OCI-LY1 (cell line): Measurements from ENCODE around the gene TFAP2E.
A peak's percentile ranks its signal among the peaks of the same experiment; 100 is the strongest.

Source experiments
- H2AFZ ChIP-seq: fragments of 200-600 bp; sonication (generic), shearing (Covaris generic); 2 replicates; pipeline ENCODE4 v1.6.0; 2014; ENCODE audit warnings: antibody characterized with exemption, mild to moderate bottlenecking, low read length
- H3F3A ChIP-seq: fragments of 200-600 bp; sonication (generic), shearing (Covaris generic); 2 replicates; pipeline ENCODE4 v1.6.0; 2014; ENCODE audit warnings: mild to moderate bottlenecking, antibody characterized with exemption, low read length, moderate library complexity; ENCODE audit not compliant: insufficient read depth
- H3K27ac ChIP-seq: fragments of 200-600 bp; sonication (generic); 2 replicates; pipeline ENCODE4 v1.5.1; 2014; ENCODE audit warnings: low read length, mixed run types, mild to moderate bottlenecking, low read depth; ENCODE audit not compliant: poor library complexity, severe bottlenecking
- H3K27me3 ChIP-seq: fragments of 200-600 bp; sonication (generic); 2 replicates; pipeline ENCODE4 v1.6.0; 2014; ENCODE audit warnings: antibody characterized with exemption, mild to moderate bottlenecking, low read length, moderate library complexity; ENCODE audit not compliant: insufficient read depth
- H3K36me3 ChIP-seq: fragments of 200-600 bp; sonication (generic); 2 replicates; pipeline ENCODE4 v1.6.1; 2014; ENCODE audit warnings: mild to moderate bottlenecking, antibody characterized with exemption, low read length, moderate library complexity, mixed read lengths; ENCODE audit not compliant: insufficient read depth
- H3K4me1 ChIP-seq: fragments of 200-600 bp; sonication (generic); 2 replicates; pipeline ENCODE4 v1.5.1; 2014; ENCODE audit warnings: mild to moderate bottlenecking, low read length, moderate library complexity; ENCODE audit not compliant: insufficient read depth, severe bottlenecking
- H3K4me2 ChIP-seq: fragments of 200-600 bp; sonication (generic), shearing (Covaris generic); 2 replicates; pipeline ENCODE4 v1.6.1; 2014; ENCODE audit warnings: low read length
- H3K4me3 ChIP-seq: fragments of 200-600 bp; sonication (generic); 2 replicates; pipeline ENCODE4 v1.5.1; 2014; ENCODE audit warnings: low read length, low read depth, mild to moderate bottlenecking, mixed read lengths; ENCODE audit not compliant: poor library complexity, severe bottlenecking
- H3K79me2 ChIP-seq: fragments of 200-600 bp; shearing (Covaris generic); 2 replicates; pipeline ENCODE4 v1.6.1; 2016; ENCODE audit warnings: mixed run types, low read length, mixed read lengths; ENCODE audit not compliant: insufficient read depth
- H3K9ac ChIP-seq: fragments of 200-600 bp; sonication (generic), shearing (Covaris generic); 2 replicates; pipeline ENCODE4 v1.6.1; 2014; ENCODE audit warnings: mild to moderate bottlenecking, low read length, mixed read lengths
- H3K9me2 ChIP-seq: fragments of 200-600 bp; sonication (generic), shearing (Covaris generic); 2 replicates; pipeline ENCODE4 v1.6.1; 2014; ENCODE audit warnings: low read depth, mild to moderate bottlenecking, low read length, mixed read lengths
- H3K9me3 ChIP-seq: fragments of 200-600 bp; shearing (Covaris generic); 2 replicates; pipeline ENCODE4 v1.6.1; 2014; ENCODE audit warnings: low read length, mixed read lengths
- H4K20me1 ChIP-seq: fragments of 200-600 bp; sonication (generic), shearing (Covaris generic); 2 replicates; pipeline ENCODE4 v1.6.0; 2016; ENCODE audit warnings: mild to moderate bottlenecking, low read length; ENCODE audit not compliant: insufficient read depth
- EZH2 ChIP-seq: fragments of 200-600 bp; sonication (generic), shearing (Covaris generic); IDR thresholded peaks from 2 replicates; pipeline ENCODE4 v1.8.0; 2017; ENCODE audit warnings: borderline replicate concordance, mixed run types, mild to moderate bottlenecking, antibody characterized with exemption, low read length, moderate library complexity, mixed read lengths
- TF ChIP-seq, protein P1 (sequence below): fragments of 200-600 bp; sonication (generic), shearing (Covaris generic); IDR thresholded peaks from 2 replicates; pipeline ENCODE4 v1.5.1; 2017; ENCODE audit warnings: mild to moderate bottlenecking, antibody characterized with exemption, low read length, moderate library complexity, mixed read lengths

The TFAP2E gene

DNA sequence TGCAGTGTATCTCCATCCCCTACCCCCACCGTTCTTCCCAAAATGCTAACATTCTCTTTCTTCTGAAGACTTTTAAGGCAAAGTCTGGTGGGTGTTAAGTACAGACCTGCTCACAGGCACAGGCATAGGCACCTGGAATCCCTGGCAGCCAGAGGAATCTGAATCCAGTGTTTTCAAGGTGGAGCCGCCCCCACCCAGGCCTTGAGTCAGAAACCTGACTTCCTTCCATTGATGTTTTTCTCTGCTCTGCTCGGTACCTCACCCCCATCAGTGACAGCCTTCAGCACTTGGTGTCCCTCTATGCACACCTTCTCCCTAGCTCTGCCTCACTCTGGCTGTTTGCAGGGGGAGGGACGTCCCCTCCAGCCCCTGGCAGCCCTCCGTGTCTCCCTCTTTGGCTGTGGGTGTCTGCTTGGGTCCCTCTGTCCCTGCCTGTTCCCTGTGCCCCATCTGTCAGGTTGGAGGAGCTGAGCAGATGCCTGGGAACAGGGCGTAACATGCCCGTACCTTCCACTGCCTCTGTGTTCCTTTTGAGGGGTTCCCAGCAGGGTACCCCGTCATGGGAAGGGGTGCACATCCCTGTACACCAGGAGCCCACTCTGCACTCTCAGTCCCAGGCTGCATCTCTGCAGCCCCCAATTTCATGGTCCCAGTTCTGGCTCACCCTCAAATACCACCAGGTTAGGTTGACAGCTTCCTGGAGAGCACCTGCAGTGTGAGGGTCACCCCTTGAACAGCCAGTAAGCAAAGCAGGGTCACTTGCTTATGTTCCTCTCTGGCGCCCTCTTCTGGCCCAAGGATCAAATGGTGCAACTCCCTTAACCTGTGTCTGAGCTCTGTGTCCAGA lies 8.9 kb upstream of the TFAP2E start:
- no peak overlapping the region for H3K27ac ChIP-seq

DNA sequence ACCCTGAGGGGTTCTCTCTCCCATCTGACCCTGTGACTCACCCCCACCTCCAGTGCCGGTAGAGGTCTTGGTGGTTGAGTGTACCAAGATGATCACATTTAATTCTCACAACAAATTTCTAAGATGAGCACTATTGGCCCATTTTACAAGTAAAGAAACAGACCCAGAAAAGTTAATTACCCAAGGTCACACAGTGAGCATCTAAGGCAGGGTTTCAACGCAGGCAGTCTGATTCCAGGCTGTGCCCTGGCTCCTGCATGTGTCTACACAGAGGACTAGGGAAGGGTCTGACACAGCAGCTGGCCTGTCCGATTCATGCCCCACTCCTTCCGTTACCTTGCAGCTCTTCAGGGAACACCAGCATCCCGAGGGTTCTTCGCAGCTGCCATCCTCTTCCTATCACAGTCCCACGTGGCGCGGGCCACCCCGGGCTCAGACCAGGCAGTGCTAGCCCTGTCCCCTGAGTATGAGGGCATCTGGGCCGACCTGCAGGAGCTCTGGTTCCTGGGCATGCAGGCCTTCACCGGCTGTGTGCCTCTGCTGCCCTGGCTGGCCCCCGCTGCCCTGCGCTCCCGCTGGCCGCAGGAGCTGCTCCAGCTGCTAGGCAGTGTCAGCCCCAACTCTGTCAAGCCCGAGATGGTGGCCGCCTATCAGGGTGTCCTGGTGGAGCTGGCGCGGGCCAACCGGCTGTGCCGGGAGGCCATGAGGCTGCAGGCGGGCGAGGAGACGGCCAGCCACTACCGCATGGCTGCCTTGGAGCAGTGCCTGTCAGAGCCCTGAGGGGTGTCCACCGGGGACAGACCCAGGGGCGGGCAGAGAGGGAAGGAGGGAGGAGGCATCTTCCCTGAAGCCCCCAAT lies 8.0 kb upstream of the TFAP2E start:
- H3K4me2 ChIP-seq = no peak overlapping the region
- H3K9ac ChIP-seq = no peak overlapping the region
- H4K20me1 ChIP-seq = no peaks in the 10 kb centered on the region
- H3K79me2 ChIP-seq = no peaks in the 10 kb centered on the region
- no peaks in the 10 kb centered on the region for H3F3A ChIP-seq
- H3K27me3 ChIP-seq = no peaks in the 10 kb centered on the region
- H3K27ac ChIP-seq = no peak overlapping the region
- peaks cover 14% of the 10 kb centered on the region; the same call in 1 of the 2 replicates for H3K36me3 ChIP-seq
- no peaks in the 10 kb centered on the region for H3K4me1 ChIP-seq
- no peaks in the 10 kb centered on the region for H3K9me2 ChIP-seq
- no peak overlapping the region for H2AFZ ChIP-seq
- H3K4me3 ChIP-seq = no peak overlapping the region
- TF ChIP-seq, protein P1, sequence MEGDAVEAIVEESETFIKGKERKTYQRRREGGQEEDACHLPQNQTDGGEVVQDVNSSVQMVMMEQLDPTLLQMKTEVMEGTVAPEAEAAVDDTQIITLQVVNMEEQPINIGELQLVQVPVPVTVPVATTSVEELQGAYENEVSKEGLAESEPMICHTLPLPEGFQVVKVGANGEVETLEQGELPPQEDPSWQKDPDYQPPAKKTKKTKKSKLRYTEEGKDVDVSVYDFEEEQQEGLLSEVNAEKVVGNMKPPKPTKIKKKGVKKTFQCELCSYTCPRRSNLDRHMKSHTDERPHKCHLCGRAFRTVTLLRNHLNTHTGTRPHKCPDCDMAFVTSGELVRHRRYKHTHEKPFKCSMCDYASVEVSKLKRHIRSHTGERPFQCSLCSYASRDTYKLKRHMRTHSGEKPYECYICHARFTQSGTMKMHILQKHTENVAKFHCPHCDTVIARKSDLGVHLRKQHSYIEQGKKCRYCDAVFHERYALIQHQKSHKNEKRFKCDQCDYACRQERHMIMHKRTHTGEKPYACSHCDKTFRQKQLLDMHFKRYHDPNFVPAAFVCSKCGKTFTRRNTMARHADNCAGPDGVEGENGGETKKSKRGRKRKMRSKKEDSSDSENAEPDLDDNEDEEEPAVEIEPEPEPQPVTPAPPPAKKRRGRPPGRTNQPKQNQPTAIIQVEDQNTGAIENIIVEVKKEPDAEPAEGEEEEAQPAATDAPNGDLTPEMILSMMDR = no peak
- no peak for TF ChIP-seq EZH2
- no peaks in the 10 kb centered on the region for H3K9me3 ChIP-seq

More for the DNA sequence above, 8.9 kb upstream of the TFAP2E start:
- Histone ChIP-seq H3K36me3 (peaks cover 14% of the 10 kb centered on the region; the same call in 1 of the 2 replicates), H3K4me3 (no peak overlapping the region), H3K4me1 (peaks cover 1% of the 10 kb centered on the region), H3K79me2 (no peaks in the 10 kb centered on the region), H3K27me3 (no peaks in the 10 kb centered on the region), H2AFZ (no peak overlapping the region), H3F3A (peaks cover 2% of the 10 kb centered on the region; the same call in 1 of the 2 replicates), H3K9ac (no peak overlapping the region), H4K20me1 (no peaks in the 10 kb centered on the region), H3K4me2 (no peak overlapping the region), H3K9me2 (no peaks in the 10 kb centered on the region), H3K9me3 (no peaks in the 10 kb centered on the region)
- TF ChIP-seq EZH2 = no peak
- TF ChIP-seq, protein P1 = peak; percentile 77

DNA sequence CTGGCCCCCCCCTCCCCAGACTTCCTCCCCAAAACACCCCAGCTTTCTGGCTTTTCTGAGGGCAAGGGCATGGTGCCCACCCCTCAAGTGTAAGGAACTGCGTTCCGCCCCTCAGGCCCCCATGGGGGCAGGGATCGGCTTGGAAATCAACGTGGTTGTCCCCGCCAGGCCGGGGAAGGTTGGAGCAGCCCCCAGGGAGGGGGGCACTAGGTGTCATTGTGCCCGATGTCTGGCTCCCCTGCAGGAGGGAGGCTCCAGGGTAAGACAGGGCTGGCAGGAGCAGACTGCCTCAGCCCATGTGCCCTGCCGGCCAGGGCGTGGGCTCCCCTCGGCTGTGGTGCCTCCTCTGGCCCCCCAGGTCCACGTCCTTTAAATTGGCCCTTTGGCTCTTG lies 7.4 kb upstream of the TFAP2E start:
- Histone ChIP-seq H3F3A (no peaks in the 10 kb centered on the region), H2AFZ (no peak overlapping the region), H3K4me1 (no peaks in the 10 kb centered on the region), H3K4me3 (no peak overlapping the region), H3K4me2 (no peak overlapping the region), H3K9ac (no peak overlapping the region), H3K27ac (no peak overlapping the region), H3K79me2 (no peaks in the 10 kb centered on the region), H4K20me1 (no peaks in the 10 kb centered on the region), H3K9me3 (no peaks in the 10 kb centered on the region), H3K27me3 (no peaks in the 10 kb centered on the region), H3K36me3 (peaks cover 14% of the 10 kb centered on the region; the same call in 1 of the 2 replicates), H3K9me2 (no peaks in the 10 kb centered on the region)
- TF ChIP-seq, protein P1 = no peak
- TF ChIP-seq EZH2 = no peak
